GM10266 (cell line): ENCODE data around the gene L1TD1.

Experiments
- DNase-seq: peaks from one replicate; pipeline ENCODE4 v3.0.0; 2012; ENCODE audit errors: extremely low spot score
- TF ChIP-seq, protein P1 (sequence below): IDR thresholded peaks from 2 replicates; pipeline ENCODE4 v1.5.1; 2012; ENCODE audit warnings: mild to moderate bottlenecking, low read depth; ENCODE audit not compliant: control insufficient read depth, insufficient read depth; ENCODE audit errors: missing control alignments

L1TD1 gene

DNA sequence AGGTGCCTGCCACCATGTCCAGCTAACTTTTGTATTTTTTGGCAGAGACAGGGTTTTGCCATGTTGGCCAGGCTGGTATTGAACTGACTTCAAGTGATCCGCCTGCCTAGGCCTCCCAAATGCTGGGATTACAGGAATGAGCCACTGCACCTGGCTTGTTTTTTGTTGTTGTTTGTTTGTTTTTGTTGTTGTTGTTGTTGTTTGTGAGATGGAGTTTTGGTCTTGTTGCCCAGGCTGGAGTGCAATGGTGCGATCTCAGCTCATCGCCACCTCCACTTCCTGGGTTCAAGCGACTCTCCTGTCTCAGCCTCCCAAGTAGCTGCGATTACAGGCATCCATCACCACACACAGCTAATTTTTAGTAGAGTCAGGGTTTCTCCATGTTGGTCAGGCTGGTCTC, 7.1 kb upstream of the L1TD1 start:
- no peak for DNase-seq
- TF ChIP-seq, protein P1, sequence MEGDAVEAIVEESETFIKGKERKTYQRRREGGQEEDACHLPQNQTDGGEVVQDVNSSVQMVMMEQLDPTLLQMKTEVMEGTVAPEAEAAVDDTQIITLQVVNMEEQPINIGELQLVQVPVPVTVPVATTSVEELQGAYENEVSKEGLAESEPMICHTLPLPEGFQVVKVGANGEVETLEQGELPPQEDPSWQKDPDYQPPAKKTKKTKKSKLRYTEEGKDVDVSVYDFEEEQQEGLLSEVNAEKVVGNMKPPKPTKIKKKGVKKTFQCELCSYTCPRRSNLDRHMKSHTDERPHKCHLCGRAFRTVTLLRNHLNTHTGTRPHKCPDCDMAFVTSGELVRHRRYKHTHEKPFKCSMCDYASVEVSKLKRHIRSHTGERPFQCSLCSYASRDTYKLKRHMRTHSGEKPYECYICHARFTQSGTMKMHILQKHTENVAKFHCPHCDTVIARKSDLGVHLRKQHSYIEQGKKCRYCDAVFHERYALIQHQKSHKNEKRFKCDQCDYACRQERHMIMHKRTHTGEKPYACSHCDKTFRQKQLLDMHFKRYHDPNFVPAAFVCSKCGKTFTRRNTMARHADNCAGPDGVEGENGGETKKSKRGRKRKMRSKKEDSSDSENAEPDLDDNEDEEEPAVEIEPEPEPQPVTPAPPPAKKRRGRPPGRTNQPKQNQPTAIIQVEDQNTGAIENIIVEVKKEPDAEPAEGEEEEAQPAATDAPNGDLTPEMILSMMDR = no peak

DNA sequence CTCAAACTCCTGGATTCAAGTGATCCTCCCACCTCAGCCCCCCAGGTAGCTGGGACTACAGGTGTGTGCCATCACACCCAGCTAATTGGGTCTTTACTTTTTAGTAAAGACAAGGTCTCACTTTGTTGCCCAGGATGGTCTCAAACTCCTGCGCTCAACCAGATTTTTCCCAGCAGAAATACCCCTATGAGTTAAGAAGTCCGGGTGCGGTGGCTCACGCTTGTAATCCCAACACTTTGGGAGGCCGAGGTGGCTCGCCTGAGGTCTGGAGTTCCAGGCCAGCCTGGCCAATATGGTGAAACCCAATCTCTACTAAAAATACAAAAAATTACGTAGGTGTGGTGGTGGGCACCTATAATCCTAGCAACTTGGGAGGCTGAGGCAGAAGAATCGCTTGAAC, 6.5 kb upstream of the L1TD1 start:
- DNase-seq = no peak
- TF ChIP-seq, protein P1 = no peak

GRCh38 chr1:62196086-62196690, 1.5 kb downstream of the L1TD1 start:
- TF ChIP-seq, protein P1 = no peak
- DNase-seq = no peak

GRCh38 chr1:62198069-62198780, 3.6 kb downstream of the L1TD1 start:
- DNase-seq = no peak
- TF ChIP-seq, protein P1 = no peak

GRCh38 chr1:62198781-62199125, 4.1 kb downstream of the L1TD1 start:
- DNase-seq = no peak

DNA sequence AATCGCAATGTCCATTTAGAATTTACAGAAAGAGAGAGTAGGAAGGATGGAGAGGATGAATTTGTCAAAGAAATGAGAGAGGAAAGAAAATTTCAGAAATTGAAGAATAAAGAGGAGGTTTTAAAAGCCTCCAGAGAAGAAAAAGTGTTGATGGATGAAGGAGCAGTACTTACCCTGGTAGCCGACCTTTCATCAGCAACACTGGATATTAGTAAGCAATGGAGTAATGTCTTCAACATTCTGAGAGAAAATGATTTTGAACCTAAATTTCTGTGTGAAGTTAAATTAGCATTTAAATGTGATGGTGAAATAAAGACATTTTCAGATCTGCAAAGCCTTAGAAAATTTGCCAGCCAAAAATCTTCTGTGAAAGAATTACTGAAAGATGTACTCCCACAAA, 12.5 kb downstream of the L1TD1 start:
- no peak for DNase-seq
- TF ChIP-seq, protein P1 = no peak

More at GRCh38 chr1:62198781-62199125, 4.1 kb downstream of the L1TD1 start:
- TF ChIP-seq, protein P1 = no peak

- DNase-seq = no peak
- TF ChIP-seq, protein P1 = no peak
These were observed 13.4 kb downstream of the L1TD1 start for GRCh38 chr1:62208087-62208486.
